Measurements from ENCODE around the gene PREB.
A peak's percentile ranks its signal among the peaks of the same experiment; 100 is the strongest.

The PREB gene

GRCh38 chr2:27100036-27100435 lies 34.4 kb downstream of the PREB start:
- no peak for DNase-seq (ENCODE audit: low read depth)
- TF ChIP-seq CTCF (IDR thresholded peaks at IDR 0.05; ENCODE audit: low read length, missing control alignments), result no peak
- H3K4me3 ChIP-seq (replicated peaks; ENCODE audit: low read depth, low read length), result no peak overlapping the region

- no peak for DNase-seq (ENCODE audit: low read depth)
- TF ChIP-seq CTCF (IDR thresholded peaks at IDR 0.05; ENCODE audit: low read length, missing control alignments), result no peak
- no peak overlapping the region for H3K4me3 ChIP-seq (replicated peaks; ENCODE audit: low read depth, low read length)
Measured at GRCh38 chr2:27099334-27099955, 35.0 kb downstream of the PREB start.

- DNase-seq (ENCODE audit: low read depth), result no peak
- no peak for TF ChIP-seq CTCF (IDR thresholded peaks at IDR 0.05; ENCODE audit: low read length, missing control alignments)
- no peak overlapping the region for H3K4me3 ChIP-seq (replicated peaks; ENCODE audit: low read depth, low read length)
Measured at GRCh38 chr2:27097341-27097740, 37.1 kb downstream of the PREB start.

- no peak for DNase-seq (ENCODE audit: low read depth)
- TF ChIP-seq CTCF (IDR thresholded peaks at IDR 0.05; ENCODE audit: low read length, missing control alignments), result no peak
Measured at GRCh38 chr2:27096748-27097297, 37.6 kb downstream of the PREB start.

GRCh38 chr2:27095745-27096651 lies 38.4 kb downstream of the PREB start:
- peak overlapping the region; percentile 26 for H3K4me3 ChIP-seq (replicated peaks; ENCODE audit: low read depth, low read length)
- DNase-seq (ENCODE audit: low read depth), result peak; percentile 68
- no peak for TF ChIP-seq CTCF (IDR thresholded peaks at IDR 0.05; ENCODE audit: low read length, missing control alignments)

More at GRCh38 chr2:27096748-27097297, 37.6 kb downstream of the PREB start:
- H3K4me3 ChIP-seq (replicated peaks; ENCODE audit: low read depth, low read length), result no peak overlapping the region

GRCh38 chr2:27095427-27095744 lies 39.0 kb downstream of the PREB start:
- TF ChIP-seq CTCF (IDR thresholded peaks at IDR 0.05; ENCODE audit: low read length, missing control alignments), result no peak

More at GRCh38 chr2:27095427-27095744, 39.0 kb downstream of the PREB start:
- no peak for DNase-seq (ENCODE audit: low read depth)
- no peak overlapping the region for H3K4me3 ChIP-seq (replicated peaks; ENCODE audit: low read depth, low read length)

Data from fibroblast of pulmonary artery (primary cell).